H1 (cell line): ENCODE data around the gene PGAM1. TPM values are rescaled to one million over a fixed set of nuclear protein-coding genes. Genes with fewer than 3 reads are reported as not detected.

Experiments used
- ASH2L ChIP-seq: fragments of 200-600, 300-600 bp; sonication (generic); IDR thresholded peaks from one replicate; pipeline ENCODE4 v1.7.1; 2017; ENCODE audit warnings: low read length
- ATF3 ChIP-seq: IDR thresholded peaks from 2 replicates; pipeline ENCODE4 v1.6.1; 2011; ENCODE audit warnings: low read depth, mild to moderate bottlenecking, low read length; ENCODE audit not compliant: insufficient read depth
- CHD1 ChIP-seq: IDR thresholded peaks from 2 replicates; pipeline ENCODE4 v1.6.1; 2012; ENCODE audit warnings: low read depth, low read length, improper control_type of control experiment
- CTBP2 ChIP-seq: IDR thresholded peaks from 2 replicates; pipeline ENCODE4 v1.7.0; 2011; ENCODE audit warnings: borderline replicate concordance, mild to moderate bottlenecking, moderate library complexity, mixed read lengths, low read length; ENCODE audit not compliant: insufficient read depth, insufficient read length
- CTCF ChIP-seq, 3 experiments: IDR thresholded peaks; 1 replicate in 2 of 3; 2 replicates in 1 of 3; pipeline versions ENCODE4 v1.5.1 to v1.6.1; 2011; ENCODE audit warnings: low read length in 3 of 3, mild to moderate bottlenecking in 3 of 3, inconsistent platforms in 2 of 3, low read depth in 1 of 3, moderate library complexity in 1 of 3; ENCODE audit not compliant: insufficient read depth in 1 of 3; ENCODE audit errors: control extremely low read depth in 1 of 3
- E2F6 ChIP-seq: IDR thresholded peaks from 2 replicates; pipeline ENCODE4 v1.6.1; 2012; ENCODE audit warnings: inconsistent platforms
- MAX ChIP-seq: IDR thresholded peaks from 2 replicates; pipeline ENCODE4 v1.6.1; 2012; ENCODE audit warnings: inconsistent platforms
- NRF1 ChIP-seq: IDR thresholded peaks from 2 replicates; pipeline ENCODE4 v1.6.1; 2011; ENCODE audit warnings: mild to moderate bottlenecking, low read depth, low read length, improper control_type of control experiment
- PHF8 ChIP-seq: fragments of 200-600 bp; sonication (generic); conservative IDR thresholded peaks from 2 replicates; pipeline ENCODE4 v1.7.1; 2012; ENCODE audit warnings: low read depth, mild to moderate bottlenecking, inconsistent platforms, low read length, moderate library complexity
- RXRA ChIP-seq: IDR thresholded peaks from 2 replicates; pipeline ENCODE4 v1.6.1; 2011; ENCODE audit warnings: low read depth, mild to moderate bottlenecking, low read length, moderate library complexity; ENCODE audit not compliant: insufficient read depth
- SAP30 ChIP-seq: fragments of 300-600 bp; sonication (generic); IDR thresholded peaks from 2 replicates; pipeline ENCODE4 v1.7.1; 2012; ENCODE audit warnings: low read length, moderate library complexity, mild to moderate bottlenecking, inconsistent platforms; ENCODE audit not compliant: insufficient read depth, insufficient replicate concordance
- SP4 ChIP-seq: IDR thresholded peaks from 2 replicates; pipeline ENCODE4 v1.6.1; 2012; ENCODE audit warnings: low read length, inconsistent platforms
- SUZ12 ChIP-seq: fragments of 200-600 bp; sonication (generic); IDR thresholded peaks from 2 replicates; pipeline ENCODE4 v1.6.1; 2012; ENCODE audit warnings: mild to moderate bottlenecking, inconsistent platforms, low read length, moderate library complexity, mixed read lengths
- TBP ChIP-seq: IDR thresholded peaks from 2 replicates; pipeline ENCODE4 v1.6.1; 2011; ENCODE audit warnings: low read depth, low read length, improper control_type of control experiment
- YY1 ChIP-seq: IDR thresholded peaks from 2 replicates; pipeline ENCODE4 v1.6.1; 2011; ENCODE audit warnings: low read depth, mild to moderate bottlenecking, low read length
- polyA plus RNA-seq, 7 experiments: library from polyadenylated mRNA; depleted of rRNA in 3 of 7; stranded (reverse) in 5 of 7; unstranded in 2 of 7; fragments of >200 nt in 5 of 7; fragments of 200-250 nt in 2 of 7; gene quantifications; 1 replicate in 5 of 7; 2 replicates in 1 of 7; 4 replicates in 1 of 7; pipeline versions ENCODE4 v1.2.1 to v1.2.3, GENCODE V29; 2011 to 2013; ENCODE audit warnings: missing spikeins in 2 of 7, mixed read lengths in 2 of 7
- total RNA-seq: library from RNA; stranded (reverse); fragmentation: NEBNext Ultra II Directional; extraction: Animal tissue kit (Norgen Biotek cat#: 25700); gene quantifications from 2 replicates; pipeline ENCODE4 v1.2.1, GENCODE V29; 2021

Gene PGAM1
- total and polyA plus RNA-seq, 2 of the 8 experiments (the other 6 are each of a cell fraction or from before 2014, with no cell fraction given): 791 to 799 TPM

GRCh38 chr10:97479939-97480338 lies 53.9 kb downstream of the PGAM1 start (continued):
- TF ChIP-seq PHF8 (no peak), NRF1 (no peak), ATF3 (no peak), CHD1 (no peak), SAP30 (no peak), CTBP2 (no peak), MAX (peak; percentile 95), E2F6 (no peak), CTCF (IDR thresholded peaks at IDR 0.05; ENCODE audit: control extremely low read depth in 1 of 3, insufficient read depth in 1 of 3, low read depth in 1 of 3, low read length in 3 of 3) (no peak), ASH2L (peak; percentile 23), YY1 (peak; percentile 99), SUZ12 (no peak), TBP (peak; percentile 77), RXRA (no peak), SP4 (peak; percentile 80; the same call in 1 of the 2 replicates)
